HG02840 (cell line): Measurements from ENCODE around the gene DGKG.

ENCODE experiments used
- ATAC-seq: cut with Tn5 transposase; IDR thresholded peaks from one replicate; pipeline ENCODE4 v1.9.1; 2021; ENCODE audit warnings: mild to moderate bottlenecking, moderate library complexity, moderate number of reproducible peaks; ENCODE audit not compliant: unreplicated experiment, low FRiP score

Gene DGKG

GRCh38 chr3:186320862-186321568 is 41.0 kb downstream of the DGKG start:
- no peak for ATAC-seq

GRCh38 chr3:186319945-186320344 is 42.1 kb downstream of the DGKG start:
- ATAC-seq = no peak

DNA sequence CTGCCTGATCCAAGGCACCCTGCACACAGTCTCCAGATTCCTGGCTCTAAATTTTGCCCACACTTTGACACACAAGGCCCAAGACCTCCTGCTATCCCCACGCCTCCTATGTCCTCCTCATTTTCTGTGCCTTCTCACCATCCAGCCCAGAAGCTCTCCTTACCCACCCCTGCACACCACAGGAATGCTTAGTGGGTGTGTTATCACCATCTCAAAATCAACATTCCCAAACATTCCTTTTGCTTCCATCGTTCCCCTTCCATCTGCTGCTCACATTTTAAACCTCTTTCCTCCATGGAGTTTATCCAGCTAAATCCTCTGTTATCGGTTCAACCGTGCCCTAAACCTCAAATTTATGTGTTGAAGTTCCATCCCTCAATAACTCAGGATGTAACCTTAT is 43.9 kb downstream of the DGKG start:
- no peak for ATAC-seq

GRCh38 chr3:186317478-186317877 is 44.6 kb downstream of the DGKG start:
- no peak for ATAC-seq

- ATAC-seq = no peak
These were observed 45.3 kb downstream of the DGKG start for GRCh38 chr3:186316666-186317260.

- no peak for ATAC-seq
These were observed 46.3 kb downstream of the DGKG start for GRCh38 chr3:186315581-186316354.

- ATAC-seq = no peak
These were observed 47.1 kb downstream of the DGKG start for GRCh38 chr3:186314896-186315295.

- ATAC-seq = no peak
These were observed 50.6 kb downstream of the DGKG start for GRCh38 chr3:186311441-186311840.

DNA sequence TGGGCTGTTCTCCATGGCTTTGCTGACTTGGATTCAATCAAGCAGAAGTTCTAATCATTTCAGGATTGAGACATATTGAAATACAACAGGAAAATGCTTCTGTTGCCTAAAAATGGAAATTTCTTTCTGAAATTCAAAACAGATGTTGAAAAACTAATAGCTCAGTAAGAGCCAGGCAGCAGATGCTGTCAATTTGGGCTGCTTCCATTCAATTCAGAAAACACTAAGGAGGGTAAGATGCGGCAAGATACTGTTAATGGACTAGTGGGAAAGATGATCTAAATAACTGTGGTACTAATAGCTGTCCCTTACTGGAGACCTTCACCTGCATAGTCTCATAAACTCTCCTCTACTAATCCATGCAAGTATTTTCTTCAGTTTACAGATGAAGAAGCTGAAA is 53.5 kb downstream of the DGKG start:
- no peak for ATAC-seq

- no peak for ATAC-seq
These were observed 54.3 kb downstream of the DGKG start for GRCh38 chr3:186307594-186308221.

GRCh38 chr3:186305286-186305685 is 56.7 kb downstream of the DGKG start:
- no peak for ATAC-seq

GRCh38 chr3:186303965-186304364 is 58.1 kb downstream of the DGKG start:
- ATAC-seq = no peak

- no peak for ATAC-seq
These were observed 62.7 kb downstream of the DGKG start for GRCh38 chr3:186299327-186299726.

- ATAC-seq = no peak
These were observed 63.2 kb downstream of the DGKG start for GRCh38 chr3:186298876-186299275.

GRCh38 chr3:186290796-186291195 is 71.2 kb downstream of the DGKG start:
- ATAC-seq = no peak

DNA sequence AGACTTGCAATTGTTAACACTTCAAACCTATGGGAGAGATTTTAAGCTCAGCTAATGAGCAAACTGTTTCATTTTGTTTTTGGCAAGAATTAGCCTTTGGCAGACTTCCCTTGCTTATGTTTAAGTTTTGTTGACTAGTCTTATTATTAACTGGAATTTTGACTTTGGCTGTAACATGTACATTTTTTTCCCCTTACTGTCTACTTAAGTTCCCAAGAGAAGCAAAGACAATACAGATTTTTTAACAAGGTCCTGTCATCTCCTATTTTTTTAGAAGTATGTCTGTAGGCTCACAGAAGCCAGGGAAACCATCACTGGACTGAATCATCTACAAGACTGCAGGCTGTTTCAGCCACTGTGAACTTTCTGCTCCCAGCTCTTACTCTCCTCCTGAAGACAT is 74.3 kb downstream of the DGKG start:
- ATAC-seq = no peak

DNA sequence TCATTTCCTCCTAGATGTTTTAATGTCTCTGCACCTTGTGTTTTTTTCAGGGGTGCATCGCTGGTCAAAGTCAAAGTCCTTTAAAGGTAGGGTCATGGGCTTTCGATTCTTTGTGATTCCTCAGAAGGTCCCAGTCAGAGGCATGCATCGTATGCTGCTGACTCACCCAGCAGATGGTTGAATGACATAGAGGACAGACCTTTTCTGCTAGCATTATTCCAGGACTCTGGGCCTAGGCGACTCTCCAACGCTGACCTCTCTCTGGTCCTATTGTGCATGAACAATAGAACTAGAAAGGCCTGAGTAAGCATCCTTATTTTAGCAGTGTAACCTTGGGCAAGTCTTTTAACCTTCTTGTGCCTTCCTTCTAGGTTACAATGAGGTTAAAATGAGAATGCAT is 75.9 kb downstream of the DGKG start:
- ATAC-seq = no peak

- ATAC-seq = no peak
These were observed 77.4 kb downstream of the DGKG start for GRCh38 chr3:186284661-186285060.

- ATAC-seq = no peak
These were observed 77.7 kb downstream of the DGKG start for GRCh38 chr3:186284349-186284652.

GRCh38 chr3:186283651-186284348 is 78.2 kb downstream of the DGKG start:
- no peak for ATAC-seq

DNA sequence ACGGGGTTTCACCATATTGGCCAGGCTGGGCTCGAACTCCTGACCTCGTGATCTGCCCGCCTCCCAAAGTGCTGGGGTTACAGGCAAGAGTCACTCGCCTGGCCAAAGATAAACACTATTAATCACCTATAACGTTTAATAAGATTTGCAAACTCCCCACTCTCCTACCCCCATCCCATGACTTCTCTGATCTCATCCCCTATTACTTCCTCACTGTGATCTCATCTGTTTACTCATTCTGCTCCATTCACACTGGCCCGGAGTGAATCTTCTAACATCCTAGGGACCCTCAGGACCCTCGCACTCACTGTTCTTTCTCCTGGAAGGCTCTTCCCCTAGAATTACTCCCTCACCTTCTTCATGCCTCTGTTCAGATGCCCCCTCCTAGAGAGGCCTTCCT is 78.9 kb downstream of the DGKG start:
- no peak for ATAC-seq
